Amniotic epithelial cell (primary cell): ENCODE data around the gene RBM19.
"Not testable (repeated sequence)": the region's sequence is repeated elsewhere in the genome, so short reads cannot be mapped to it uniquely, and the experiment has no call there.

Experiments used
- DNase-seq: peaks from one replicate; pipeline ENCODE4 v3.0.0-alpha.2; 2010; ENCODE audit warnings: low read depth

Gene RBM19

GRCh38 chr12:113905829-113906228, 60.3 kb downstream of the RBM19 start:
- DNase-seq = no peak

GRCh38 chr12:113903381-113903863, 62.7 kb downstream of the RBM19 start:
- DNase-seq = peak; percentile 90

GRCh38 chr12:113901319-113901718, 64.8 kb downstream of the RBM19 start:
- not testable (repeated sequence) for DNase-seq

- DNase-seq = no peak
These were observed 65.4 kb downstream of the RBM19 start for GRCh38 chr12:113900716-113901115.

GRCh38 chr12:113899561-113900471, 66.3 kb downstream of the RBM19 start:
- no peak for DNase-seq

GRCh38 chr12:113899042-113899560, 67.0 kb downstream of the RBM19 start:
- DNase-seq = no peak

- no peak for DNase-seq
These were observed 67.7 kb downstream of the RBM19 start for GRCh38 chr12:113898466-113898865.

GRCh38 chr12:113897406-113897805, 68.7 kb downstream of the RBM19 start:
- no peak for DNase-seq

GRCh38 chr12:113896841-113897240, 69.3 kb downstream of the RBM19 start:
- DNase-seq = no peak

- DNase-seq = no peak
These were observed 69.9 kb downstream of the RBM19 start for GRCh38 chr12:113896194-113896593.

- DNase-seq = no peak
These were observed 70.9 kb downstream of the RBM19 start for GRCh38 chr12:113895176-113895575.

- DNase-seq = no peak
These were observed 71.4 kb downstream of the RBM19 start for GRCh38 chr12:113894697-113895096.

GRCh38 chr12:113893221-113893620, 72.9 kb downstream of the RBM19 start:
- DNase-seq = no peak

GRCh38 chr12:113892556-113892955, 73.6 kb downstream of the RBM19 start:
- no peak for DNase-seq

- DNase-seq = no peak
These were observed 74.2 kb downstream of the RBM19 start for GRCh38 chr12:113891739-113892520.

- DNase-seq = no peak
These were observed 74.9 kb downstream of the RBM19 start for GRCh38 chr12:113891167-113891692.

GRCh38 chr12:113889891-113890581, 76.1 kb downstream of the RBM19 start:
- no peak for DNase-seq

GRCh38 chr12:113889076-113889475, 77.0 kb downstream of the RBM19 start:
- DNase-seq = peak; percentile 38

- no peak for DNase-seq
These were observed 77.7 kb downstream of the RBM19 start for GRCh38 chr12:113888435-113888834.

GRCh38 chr12:113887906-113888305, 78.2 kb downstream of the RBM19 start:
- no peak for DNase-seq

GRCh38 chr12:113886721-113887120, 79.4 kb downstream of the RBM19 start:
- DNase-seq = no peak

GRCh38 chr12:113884392-113884791, 81.7 kb downstream of the RBM19 start:
- DNase-seq = no peak
